GM23248 (cell line): Measurements from ENCODE around the gene HSPB2. TPM values are rescaled to one million over a fixed set of nuclear protein-coding genes. Genes with fewer than 3 reads are reported as not detected.
A peak's percentile ranks its signal among the peaks of the same experiment; 100 is the strongest.

Experiments used
- DNase-seq: peaks from one replicate; pipeline ENCODE4 v3.0.0-alpha.2; 2015
- H2AFZ ChIP-seq: fragments of 200-600 bp; sonication (generic); 2 replicates; pipeline ENCODE4 v1.6.1; 2016; ENCODE audit warnings: antibody characterized with exemption
- H3F3A ChIP-seq: fragments of 200-600 bp; sonication (generic); 2 replicates; pipeline ENCODE4 v1.6.1; 2016; ENCODE audit warnings: mild to moderate bottlenecking, antibody characterized with exemption, mixed run types; ENCODE audit not compliant: insufficient read depth
- H3K27ac ChIP-seq: fragments of 200-600 bp; sonication (generic); 2 replicates; pipeline ENCODE4 v1.5.1; 2016; ENCODE audit warnings: mild to moderate bottlenecking
- H3K27me3 ChIP-seq: fragments of 200-600 bp; sonication (generic); replicated peaks from 2 replicates; pipeline ENCODE4 v1.6.1; 2016; ENCODE audit warnings: mild to moderate bottlenecking; ENCODE audit not compliant: insufficient read depth
- H3K36me3 ChIP-seq: fragments of 200-600 bp; sonication (generic); 2 replicates; pipeline ENCODE4 v1.6.1; 2016; ENCODE audit warnings: low read depth, mild to moderate bottlenecking
- H3K4me1 ChIP-seq: fragments of 200-600 bp; sonication (generic); 2 replicates; pipeline ENCODE4 v1.6.1; 2016; ENCODE audit warnings: mild to moderate bottlenecking; ENCODE audit not compliant: insufficient read depth
- H3K4me2 ChIP-seq: fragments of 200-600 bp; sonication (generic); one replicate; pipeline ENCODE4 v1.6.1; 2016; ENCODE audit warnings: mild to moderate bottlenecking; ENCODE audit not compliant: unreplicated experiment
- H3K4me3 ChIP-seq: fragments of 200-600 bp; sonication (generic); 2 replicates; pipeline ENCODE4 v1.5.1; 2016; ENCODE audit warnings: mild to moderate bottlenecking
- H3K79me2 ChIP-seq: fragments of 200-600 bp; sonication (generic); 2 replicates; pipeline ENCODE4 v1.6.1; 2016; ENCODE audit warnings: mild to moderate bottlenecking; ENCODE audit not compliant: insufficient read depth
- H3K9ac ChIP-seq: fragments of 200-600 bp; sonication (generic); 2 replicates; pipeline ENCODE4 v1.6.1; 2016; ENCODE audit warnings: mild to moderate bottlenecking
- H3K9me2 ChIP-seq: fragments of 200-600 bp; sonication (generic); 2 replicates; pipeline ENCODE4 v1.6.1; 2016; ENCODE audit warnings: mixed run types, mild to moderate bottlenecking, moderate library complexity; ENCODE audit not compliant: insufficient read depth
- H3K9me3 ChIP-seq: fragments of 200-600 bp; sonication (generic); one replicate; pipeline ENCODE4 v1.6.1; 2017; ENCODE audit warnings: low read depth
- H4K20me1 ChIP-seq: fragments of 200-600 bp; sonication (generic); 2 replicates; pipeline ENCODE4 v1.6.0; 2016; ENCODE audit not compliant: insufficient read depth
- EZH2 ChIP-seq: fragments of 200-600 bp; sonication (generic); IDR thresholded peaks from 2 replicates; pipeline ENCODE4 v1.6.1; 2018; ENCODE audit warnings: antibody characterized with exemption, mild to moderate bottlenecking; ENCODE audit not compliant: insufficient read depth, poor library complexity, severe bottlenecking
- EZH2phosphoT487 ChIP-seq: fragments of 200-600 bp; sonication (generic); IDR thresholded peaks from 2 replicates; pipeline ENCODE4 v1.6.1; 2018; ENCODE audit warnings: antibody characterized with exemption, moderate library complexity, mild to moderate bottlenecking, low read depth; ENCODE audit not compliant: insufficient read depth
- WGBS, 2 experiments: methylation state at CpG; one replicate each; pipeline ENCODE4 v1.1.6; 2015 to 2017; ENCODE audit warnings: low lambda C conversion rate in 2 of 2, low coverage in 1 of 2; ENCODE audit errors: missing lambda C conversion rate in 2 of 2; 5-methylcytosine and 5-hydroxymethylcytosine counted together
- in situ Hi-C: fragments of 300-500 bp; cut with MboI; formaldehyde crosslinking; loops from 2 replicates; pipeline ENCODE4 v1.15.0; 2020
- polyA plus RNA-seq: library from polyadenylated mRNA; unstranded; fragments of >200 nt; fragmentation: Nextera tagmentation; extraction: Ambion mirVana; gene quantifications from 2 replicates; pipeline ENCODE4 v1.2.1, GENCODE V29; 2016
- total RNA-seq: library from RNA; depleted of rRNA; stranded (reverse); fragments of >200 nt; shearing (Covaris generic); gene quantifications from 2 replicates; pipeline ENCODE4 v1.2.3, GENCODE V29; 2014

Gene HSPB2
- total and polyA plus RNA-seq, 2 experiments from 2014 or later: 1.2 to 8.4 TPM

GRCh38 chr11:111933872-111934271, 21.3 kb downstream of the HSPB2 start:
- Histone ChIP-seq H3K79me2 (no peaks in the 10 kb centered on the region), H4K20me1 (no peaks in the 10 kb centered on the region), H3K4me1 (peaks cover 63% of the 10 kb centered on the region), H3K4me2 (peak overlapping the region; percentile 2), H3K9me3 (no peaks in the 10 kb centered on the region), H3K36me3 (no peaks in the 10 kb centered on the region), H3K9me2 (no peaks in the 10 kb centered on the region), H3F3A (peaks cover 46% of the 10 kb centered on the region), H3K9ac (no peak overlapping the region), H3K4me3 (no peak overlapping the region), H3K27ac (no peak overlapping the region), H2AFZ (no peak overlapping the region), H3K27me3 (no peaks in the 10 kb centered on the region)
- peak; percentile 42 for DNase-seq
- in situ Hi-C loops: loop anchor here (10.0 kb wide), 1 partner anchor 61 kb away; no protein-coding TSS in a partner anchor
- TF ChIP-seq EZH2phosphoT487: no peak
- TF ChIP-seq EZH2: no peak
- 21 to 26% methylated on average over 1 of the region's 1 CpG for WGBS, 2 experiments

GRCh38 chr11:111934306-111934705, 21.8 kb downstream of the HSPB2 start:
- H3K9ac ChIP-seq: no peak overlapping the region
- H3K4me3 ChIP-seq: no peak overlapping the region
- H3K4me2 ChIP-seq: no peak overlapping the region
- no peak overlapping the region for H3K27ac ChIP-seq
- H3K4me1 ChIP-seq: peaks cover 68% of the 10 kb centered on the region
- H3K9me3 ChIP-seq: no peaks in the 10 kb centered on the region
- H2AFZ ChIP-seq: no peak overlapping the region
- TF ChIP-seq EZH2 (no peak), EZH2phosphoT487 (no peak)
- no peak for DNase-seq
- in situ Hi-C loops: loop anchor here (10.0 kb wide), 1 partner anchor 60 kb away; no protein-coding TSS in a partner anchor
- 100% methylated on average over 1 of the region's 1 CpG for WGBS, 2 experiments
- no peaks in the 10 kb centered on the region for H3K36me3 ChIP-seq
- peaks cover 50% of the 10 kb centered on the region for H3F3A ChIP-seq
- no peaks in the 10 kb centered on the region for H3K27me3 ChIP-seq
- H4K20me1 ChIP-seq: no peaks in the 10 kb centered on the region
- H3K9me2 ChIP-seq: no peaks in the 10 kb centered on the region
- H3K79me2 ChIP-seq: no peaks in the 10 kb centered on the region

DNA sequence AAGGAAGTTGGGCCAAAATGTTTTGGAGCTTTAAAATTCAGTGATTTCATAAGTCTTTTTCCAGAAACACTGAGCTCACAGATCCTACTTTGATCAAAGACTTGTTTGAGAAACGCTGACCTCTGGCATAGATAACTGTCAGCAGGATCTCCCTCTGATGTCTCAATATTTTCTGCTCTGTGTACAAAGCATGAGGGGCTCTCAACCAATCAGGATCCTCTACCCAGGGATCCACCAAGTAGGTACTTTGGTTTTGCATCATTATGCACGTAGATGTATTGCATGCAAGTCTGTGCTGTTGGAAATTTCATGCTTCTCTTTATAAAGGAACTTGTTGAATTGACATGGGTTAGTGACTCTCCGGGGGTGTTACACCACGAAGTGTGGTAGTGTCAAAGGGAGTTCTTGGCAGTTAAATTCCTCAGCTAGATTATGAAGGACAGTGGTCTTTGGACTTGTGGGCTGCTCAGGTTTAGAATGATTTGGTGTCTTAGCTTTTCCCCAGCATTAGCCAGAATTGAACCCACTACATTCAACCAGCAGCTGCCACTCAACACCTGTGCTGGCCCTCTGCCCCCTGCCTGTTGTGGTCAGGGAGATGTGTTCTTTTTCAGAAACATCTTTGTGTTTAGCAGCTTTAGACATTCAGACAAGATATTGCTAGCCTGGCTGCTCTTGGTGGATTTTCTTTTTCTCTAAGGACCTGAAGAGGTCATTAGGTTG, 22.9 kb downstream of the HSPB2 start:
- Histone ChIP-seq H3K79me2 (no peaks in the 10 kb centered on the region), H3K27me3 (no peaks in the 10 kb centered on the region), H3K27ac (0 out of 2 replicates have a peak overlapping the region, but pooled peaks have one; percentile 15), H3K4me1 (peaks cover 72% of the 10 kb centered on the region), H3K4me3 (no peak overlapping the region), H3K9ac (peak overlapping the region; percentile 80; the same call in 1 of the 2 replicates), H3K4me2 (peak overlapping the region; percentile 86), H3F3A (peaks cover 62% of the 10 kb centered on the region), H3K9me3 (no peaks in the 10 kb centered on the region), H4K20me1 (no peaks in the 10 kb centered on the region), H3K9me2 (no peaks in the 10 kb centered on the region), H2AFZ (peak overlapping the region; percentile 89), H3K36me3 (no peaks in the 10 kb centered on the region)
- in situ Hi-C loops: loop anchor here (10.0 kb wide), 1 partner anchor 59 kb away; no protein-coding TSS in a partner anchor
- TF ChIP-seq EZH2phosphoT487: no peak
- WGBS, 2 experiments: 35 to 44% methylated on average over 4 of the region's 4 CpGs
- DNase-seq: peak; percentile 23

DNA sequence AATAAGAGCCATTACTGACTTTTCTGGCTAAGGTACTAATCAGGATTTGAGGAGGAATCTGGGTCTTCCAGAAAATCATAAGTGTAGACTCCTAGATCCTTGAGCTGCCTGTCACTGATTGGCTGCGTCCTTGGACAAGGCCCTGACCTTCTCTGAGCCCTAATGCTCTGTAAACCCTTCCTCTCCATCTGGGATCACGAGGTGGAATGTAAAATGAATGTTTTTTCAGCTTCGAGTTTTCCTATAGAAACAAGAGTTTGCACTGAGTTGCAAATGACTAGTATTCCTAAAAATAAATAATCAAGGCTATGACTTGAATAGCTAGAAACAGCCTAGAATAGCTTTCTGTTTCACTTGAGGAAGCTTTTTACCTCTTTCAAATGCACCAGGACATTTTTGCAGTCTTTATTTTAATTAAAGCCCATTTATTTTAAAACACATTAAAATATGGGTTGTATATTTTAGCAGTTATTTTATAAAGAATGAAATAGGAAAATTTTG, 23.6 kb downstream of the HSPB2 start:
- no peak for TF ChIP-seq EZH2phosphoT487
- TF ChIP-seq EZH2: no peak
- in situ Hi-C loops: loop anchor here (10.0 kb wide), 1 partner anchor 59 kb away; no protein-coding TSS in a partner anchor
- Histone ChIP-seq H3K4me3 (peak overlapping the region; percentile 79), H3K9me2 (no peaks in the 10 kb centered on the region), H3F3A (peaks cover 63% of the 10 kb centered on the region), H3K4me2 (peak overlapping the region; percentile 86), H3K9me3 (no peaks in the 10 kb centered on the region), H3K27me3 (no peaks in the 10 kb centered on the region), H4K20me1 (no peaks in the 10 kb centered on the region), H2AFZ (peak overlapping the region; percentile 89), H3K4me1 (peaks cover 72% of the 10 kb centered on the region), H3K9ac (peak overlapping the region; percentile 80), H3K36me3 (no peaks in the 10 kb centered on the region), H3K27ac (peak overlapping the region; percentile 15; the same call in 1 of the 2 replicates), H3K79me2 (no peaks in the 10 kb centered on the region)
- WGBS, 2 experiments: 64% methylated on average over 3 of the region's 3 CpGs
- DNase-seq: peak; percentile 25
